ENCODE data around the gene LAMTOR4. TPM values are rescaled to one million over a fixed set of nuclear protein-coding genes. Genes with fewer than 3 reads are reported as not detected.

The LAMTOR4 gene
- total and polyA plus RNA-seq, 2 of the 13 experiments (the other 11 are each of a cell fraction or from before 2014, with no cell fraction given): 115 to 118 TPM

DNA sequence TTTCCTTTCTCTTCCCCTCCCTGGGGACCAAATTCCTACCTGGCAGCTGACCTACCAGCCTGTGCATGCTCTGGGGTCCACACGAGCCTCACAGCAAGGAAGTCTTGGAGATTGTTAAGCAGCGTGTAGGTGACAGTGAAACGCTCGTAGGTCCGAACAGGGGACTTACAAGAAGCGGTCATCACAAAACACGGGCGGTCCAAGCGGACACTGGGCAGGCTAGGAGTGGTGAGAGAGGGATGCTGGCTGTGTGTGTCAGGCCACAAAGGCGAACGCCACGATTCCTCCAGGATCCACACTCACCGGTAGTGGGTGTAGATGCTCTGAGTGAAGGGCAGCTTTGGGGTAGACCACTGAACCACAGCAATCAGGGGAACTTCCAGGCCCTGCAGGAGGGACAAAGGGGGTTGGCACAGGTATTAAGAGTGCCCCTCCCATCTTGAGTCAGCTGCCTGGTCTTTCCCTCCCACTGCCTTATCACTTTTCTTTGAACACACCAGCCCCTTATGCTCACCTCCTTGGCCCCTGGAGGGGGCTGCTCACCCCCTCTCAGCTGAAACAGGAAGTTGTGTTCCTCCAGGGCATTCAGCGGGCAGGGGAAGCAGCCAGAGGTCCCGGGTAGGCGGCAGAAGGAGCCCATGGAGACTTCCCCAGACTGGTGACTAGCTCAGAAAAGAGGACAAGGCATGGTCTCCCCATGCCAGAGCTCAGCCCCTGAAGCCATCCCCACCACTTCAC, 7.8 kb downstream of the LAMTOR4 start:
- Histone ChIP-seq H3K9ac (ENCODE audit: insufficient read depth, low read depth, low read length) (no peak overlapping the region), H3K79me2 (ENCODE audit: insufficient read depth, low read length) (peaks cover 2% of the 10 kb centered on the region), H4K20me1 (ENCODE audit: insufficient read depth, low read length) (peaks cover 6% of the 10 kb centered on the region; the same call in 1 of the 2 replicates), H3K4me2 (ENCODE audit: low read depth, low read length) (0 out of 2 replicates have a peak overlapping the region, but pooled peaks have one; percentile 75), H3K9me3 (ENCODE audit: low read length) (no peaks in the 10 kb centered on the region), H3K4me3 (replicated peaks in 1 of 3; ENCODE audit: insufficient read depth in 1 of 3, low read depth in 2 of 3, low read length in 3 of 3) (peak overlapping the region in 1 of 3 experiments; percentile 92; a peak in 1 of 6 replicates), H2AFZ (ENCODE audit: low read length) (no peak overlapping the region), H3K36me3 (replicated peaks in 1 of 2; ENCODE audit: control insufficient read depth in 1 of 2, insufficient read depth in 2 of 2, low read length in 2 of 2) (peaks cover 6 to 24% of the 10 kb centered on the region in 2 experiments), H3K27me3 (ENCODE audit: control insufficient read depth in 1 of 2, insufficient read depth in 2 of 2, low read length in 2 of 2) (peaks cover 0 to 7% of the 10 kb centered on the region in 2 experiments; a peak in 1 of 5 replicates), H3K4me1 (ENCODE audit: insufficient read depth, low read length) (peaks cover 67% of the 10 kb centered on the region), H3K27ac (ENCODE audit: extremely low read length, insufficient read depth, low read length) (peak overlapping the region; percentile 80)
- 96% methylated on average over 16 of the region's 16 CpGs for WGBS (ENCODE audit: low lambda C conversion rate)
- in situ Hi-C loops (cut with HindIII; ENCODE audit: extremely low pct_ligation_motif_present, low pct_unique_long_range_greater_than_20kb) (no loop called here), intact Hi-C loops (cut with micrococcal nuclease; ENCODE audit: unreplicated experiment) (no loop called here)
- ChIA-PET CTCF (ENCODE audit: low intra/inter-chr PET ratio, low total read pairs) (no interaction called here), POLR2A (interaction anchor here (1.6 to 2.1 kb wide), 3 partner anchors 8 to 56 kb away, joined by 3 to 25 read pairs (median 5); partner anchors contain the start of gene LAMTOR4)
- 0 out of 2 replicates have a peak, but pooled peaks have one; percentile 17 for TF ChIP-seq POLR2AphosphoS5 (IDR thresholded peaks at IDR 0.05; ENCODE audit: low read depth, low read length)
- TF ChIP-seq ZNF709 (CRISPR knock-in tag; IDR thresholded peaks at IDR 0.05): 0 out of 2 replicates have a peak, but pooled peaks have one; percentile 13
- no peak for TF ChIP-seq ZNF841 (CRISPR knock-in tag; IDR thresholded peaks at IDR 0.05; ENCODE audit: borderline replicate concordance)
- no peak for TF ChIP-seq TSC22D2 (CRISPR knock-in tag; IDR thresholded peaks at IDR 0.05; ENCODE audit: borderline replicate concordance)
- FAIRE-seq: no peak
- no peak for DNase-seq (ENCODE audit: low spot score)
- no peak for ATAC-seq
- no TSS peak for BruUV-seq (replicated peaks)

DNA sequence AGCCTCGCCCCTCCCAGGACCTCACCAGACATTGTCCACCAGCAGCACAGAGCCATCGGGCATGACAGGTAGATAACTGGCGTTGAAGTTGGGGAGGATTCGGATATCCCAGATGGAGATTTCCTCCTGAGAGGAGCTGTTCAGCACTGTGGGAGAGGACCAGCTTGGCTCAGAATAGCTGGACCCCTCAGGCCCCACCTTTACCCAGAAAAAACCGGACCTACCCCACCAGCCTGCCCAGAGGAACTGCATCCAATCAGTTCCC, 8.3 kb downstream of the LAMTOR4 start:
- TF ChIP-seq ZNF274 (CRISPR knock-in tag; IDR thresholded peaks at IDR 0.05) (0 out of 2 replicates have a peak, but pooled peaks have one; percentile 40), ZNF337 (CRISPR knock-in tag; IDR thresholded peaks at IDR 0.05; ENCODE audit: borderline replicate concordance, low read depth) (0 out of 2 replicates have a peak, but pooled peaks have one; percentile 19), DR1 (CRISPR knock-in tag; IDR thresholded peaks at IDR 0.05) (0 out of 2 replicates have a peak, but pooled peaks have one; percentile 8), ZNF879 (CRISPR knock-in tag; IDR thresholded peaks at IDR 0.05) (no peak)
- BruUV-seq (replicated peaks): no TSS peak
- WGBS (ENCODE audit: low lambda C conversion rate): 94% methylated on average over 3 of the region's 5 CpGs
- FAIRE-seq (no peak), ATAC-seq (no peak), DNase-seq (ENCODE audit: low spot score) (no peak)
- Histone ChIP-seq H3K27ac (ENCODE audit: extremely low read length, insufficient read depth, low read length) (peak overlapping the region; percentile 80), H3K79me2 (ENCODE audit: insufficient read depth, low read length) (peaks cover 2% of the 10 kb centered on the region), H3K27me3 (ENCODE audit: control insufficient read depth in 1 of 2, insufficient read depth in 2 of 2, low read length in 2 of 2) (peaks cover 0 to 7% of the 10 kb centered on the region in 2 experiments; a peak in 1 of 5 replicates), H3K4me1 (ENCODE audit: insufficient read depth, low read length) (peaks cover 62% of the 10 kb centered on the region), H3K9me3 (ENCODE audit: low read length) (no peaks in the 10 kb centered on the region), H2AFZ (ENCODE audit: low read length) (no peak overlapping the region), H3K4me3 (replicated peaks in 1 of 3; ENCODE audit: insufficient read depth in 1 of 3, low read depth in 2 of 3, low read length in 3 of 3) (peak overlapping the region in 1 of 3 experiments; percentile 92; a peak in 3 of 6 replicates), H3K4me2 (ENCODE audit: low read depth, low read length) (peak overlapping the region; percentile 75), H3K36me3 (replicated peaks in 1 of 2; ENCODE audit: control insufficient read depth in 1 of 2, insufficient read depth in 2 of 2, low read length in 2 of 2) (peaks cover 6 to 24% of the 10 kb centered on the region in 2 experiments), H4K20me1 (ENCODE audit: insufficient read depth, low read length) (peaks cover 6% of the 10 kb centered on the region; the same call in 1 of the 2 replicates), H3K9ac (ENCODE audit: insufficient read depth, low read depth, low read length) (peak overlapping the region; percentile 90; the same call in 1 of the 2 replicates)
- in situ Hi-C loops (cut with HindIII; ENCODE audit: extremely low pct_ligation_motif_present, low pct_unique_long_range_greater_than_20kb): no loop called here
- ChIA-PET POLR2A (interaction anchor here (1.6 to 2.1 kb wide), 3 partner anchors 8 to 57 kb away, joined by 3 to 25 read pairs (median 5); partner anchors contain the start of gene LAMTOR4), CTCF (ENCODE audit: low intra/inter-chr PET ratio, low total read pairs) (no interaction called here)
- intact Hi-C loops (cut with micrococcal nuclease; ENCODE audit: unreplicated experiment): no loop called here
